ENCODE results near the gene REEP1.

- TF ChIP-seq, protein P1, sequence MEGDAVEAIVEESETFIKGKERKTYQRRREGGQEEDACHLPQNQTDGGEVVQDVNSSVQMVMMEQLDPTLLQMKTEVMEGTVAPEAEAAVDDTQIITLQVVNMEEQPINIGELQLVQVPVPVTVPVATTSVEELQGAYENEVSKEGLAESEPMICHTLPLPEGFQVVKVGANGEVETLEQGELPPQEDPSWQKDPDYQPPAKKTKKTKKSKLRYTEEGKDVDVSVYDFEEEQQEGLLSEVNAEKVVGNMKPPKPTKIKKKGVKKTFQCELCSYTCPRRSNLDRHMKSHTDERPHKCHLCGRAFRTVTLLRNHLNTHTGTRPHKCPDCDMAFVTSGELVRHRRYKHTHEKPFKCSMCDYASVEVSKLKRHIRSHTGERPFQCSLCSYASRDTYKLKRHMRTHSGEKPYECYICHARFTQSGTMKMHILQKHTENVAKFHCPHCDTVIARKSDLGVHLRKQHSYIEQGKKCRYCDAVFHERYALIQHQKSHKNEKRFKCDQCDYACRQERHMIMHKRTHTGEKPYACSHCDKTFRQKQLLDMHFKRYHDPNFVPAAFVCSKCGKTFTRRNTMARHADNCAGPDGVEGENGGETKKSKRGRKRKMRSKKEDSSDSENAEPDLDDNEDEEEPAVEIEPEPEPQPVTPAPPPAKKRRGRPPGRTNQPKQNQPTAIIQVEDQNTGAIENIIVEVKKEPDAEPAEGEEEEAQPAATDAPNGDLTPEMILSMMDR (IDR thresholded peaks at IDR 0.05): no peak
- no peak for TF ChIP-seq EZH2 (IDR thresholded peaks at IDR 0.05; ENCODE audit: borderline replicate concordance, insufficient read depth, low read depth, low read length, poor library complexity, severe bottlenecking)
These were observed 133.0 kb downstream of the REEP1 start for GRCh38 chr2:86204458-86204857.

All from B cell (primary cell).